GM12801 (cell line): Measurements from ENCODE around the gene PRMT3.

Source experiments
- TF ChIP-seq, protein P1 (sequence below): IDR thresholded peaks from one replicate; pipeline ENCODE4 v1.5.1; 2011; ENCODE audit warnings: control low read depth; ENCODE audit not compliant: insufficient read length; ENCODE audit errors: extremely low read depth

PRMT3 gene

DNA sequence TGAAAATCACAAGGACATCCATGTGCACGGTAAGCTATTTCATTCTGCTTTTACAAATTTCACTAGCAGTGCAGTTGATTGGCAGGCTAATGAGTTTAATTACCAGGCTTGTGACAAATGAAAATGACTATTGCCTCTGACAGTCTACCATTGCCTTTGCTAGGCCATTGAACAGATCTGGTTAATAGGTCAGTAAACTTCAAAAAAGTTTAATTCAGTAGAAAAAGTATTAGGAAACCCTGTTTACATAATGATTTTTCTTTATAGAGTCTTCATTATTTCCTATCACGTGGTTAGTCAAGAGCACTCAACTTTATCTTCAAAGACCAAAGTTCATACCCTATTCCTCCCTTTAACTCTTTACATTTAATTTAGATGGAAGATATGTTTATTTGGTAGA lies 77.0 kb downstream of the PRMT3 start:
- TF ChIP-seq, protein P1, sequence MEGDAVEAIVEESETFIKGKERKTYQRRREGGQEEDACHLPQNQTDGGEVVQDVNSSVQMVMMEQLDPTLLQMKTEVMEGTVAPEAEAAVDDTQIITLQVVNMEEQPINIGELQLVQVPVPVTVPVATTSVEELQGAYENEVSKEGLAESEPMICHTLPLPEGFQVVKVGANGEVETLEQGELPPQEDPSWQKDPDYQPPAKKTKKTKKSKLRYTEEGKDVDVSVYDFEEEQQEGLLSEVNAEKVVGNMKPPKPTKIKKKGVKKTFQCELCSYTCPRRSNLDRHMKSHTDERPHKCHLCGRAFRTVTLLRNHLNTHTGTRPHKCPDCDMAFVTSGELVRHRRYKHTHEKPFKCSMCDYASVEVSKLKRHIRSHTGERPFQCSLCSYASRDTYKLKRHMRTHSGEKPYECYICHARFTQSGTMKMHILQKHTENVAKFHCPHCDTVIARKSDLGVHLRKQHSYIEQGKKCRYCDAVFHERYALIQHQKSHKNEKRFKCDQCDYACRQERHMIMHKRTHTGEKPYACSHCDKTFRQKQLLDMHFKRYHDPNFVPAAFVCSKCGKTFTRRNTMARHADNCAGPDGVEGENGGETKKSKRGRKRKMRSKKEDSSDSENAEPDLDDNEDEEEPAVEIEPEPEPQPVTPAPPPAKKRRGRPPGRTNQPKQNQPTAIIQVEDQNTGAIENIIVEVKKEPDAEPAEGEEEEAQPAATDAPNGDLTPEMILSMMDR = no peak

DNA sequence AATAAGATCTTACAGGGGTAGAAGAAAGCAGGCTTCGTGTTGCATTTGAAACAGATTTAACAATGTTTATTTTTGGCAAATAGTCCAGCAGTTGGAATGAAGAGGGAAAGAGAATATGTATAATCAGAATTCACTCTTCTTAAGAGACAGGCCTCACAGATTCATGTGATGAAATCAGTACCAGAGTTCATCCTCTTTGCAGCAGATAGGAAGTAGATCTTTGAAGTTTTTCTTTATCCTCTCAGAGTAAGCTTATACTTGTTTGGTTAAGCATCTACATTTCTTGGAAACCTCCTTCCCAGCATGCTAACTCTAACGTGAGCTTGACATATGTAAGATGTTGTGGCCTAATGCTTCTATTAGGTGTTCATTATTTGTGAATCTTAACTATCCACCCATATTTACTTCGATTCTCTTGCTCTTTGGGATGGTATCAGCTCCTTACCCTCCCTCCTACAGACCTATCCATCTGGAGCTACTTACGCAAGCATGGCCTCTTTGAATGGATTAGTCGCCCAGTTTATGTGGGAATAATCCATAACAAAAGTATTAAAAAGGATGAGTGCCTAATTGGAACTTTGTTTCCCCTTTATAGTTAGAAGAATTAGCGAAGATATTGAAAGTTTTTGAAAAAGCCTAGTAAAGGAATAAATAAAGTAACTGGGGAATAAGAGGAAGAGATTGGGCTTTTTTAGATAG lies 80.1 kb downstream of the PRMT3 start:
- TF ChIP-seq, protein P1 = no peak

DNA sequence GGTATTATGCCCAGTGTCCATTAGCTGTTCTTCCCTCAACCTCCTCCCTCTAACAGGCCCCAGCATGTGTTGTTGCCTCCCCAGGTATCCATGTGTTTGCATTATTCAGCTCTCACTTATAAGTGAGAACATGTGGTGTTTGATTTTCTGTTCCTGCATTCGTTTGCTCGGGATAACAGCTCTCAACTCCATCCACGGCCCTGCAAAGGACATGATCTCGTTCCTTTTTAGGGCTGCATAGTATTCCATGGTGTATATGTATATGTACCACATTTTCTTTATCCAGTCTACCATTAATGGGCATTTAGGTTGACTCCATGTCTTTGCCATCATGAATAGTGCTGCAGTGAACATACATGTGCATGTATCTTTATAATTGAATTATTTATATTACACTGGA lies 82.8 kb downstream of the PRMT3 start:
- TF ChIP-seq, protein P1 = no peak

DNA sequence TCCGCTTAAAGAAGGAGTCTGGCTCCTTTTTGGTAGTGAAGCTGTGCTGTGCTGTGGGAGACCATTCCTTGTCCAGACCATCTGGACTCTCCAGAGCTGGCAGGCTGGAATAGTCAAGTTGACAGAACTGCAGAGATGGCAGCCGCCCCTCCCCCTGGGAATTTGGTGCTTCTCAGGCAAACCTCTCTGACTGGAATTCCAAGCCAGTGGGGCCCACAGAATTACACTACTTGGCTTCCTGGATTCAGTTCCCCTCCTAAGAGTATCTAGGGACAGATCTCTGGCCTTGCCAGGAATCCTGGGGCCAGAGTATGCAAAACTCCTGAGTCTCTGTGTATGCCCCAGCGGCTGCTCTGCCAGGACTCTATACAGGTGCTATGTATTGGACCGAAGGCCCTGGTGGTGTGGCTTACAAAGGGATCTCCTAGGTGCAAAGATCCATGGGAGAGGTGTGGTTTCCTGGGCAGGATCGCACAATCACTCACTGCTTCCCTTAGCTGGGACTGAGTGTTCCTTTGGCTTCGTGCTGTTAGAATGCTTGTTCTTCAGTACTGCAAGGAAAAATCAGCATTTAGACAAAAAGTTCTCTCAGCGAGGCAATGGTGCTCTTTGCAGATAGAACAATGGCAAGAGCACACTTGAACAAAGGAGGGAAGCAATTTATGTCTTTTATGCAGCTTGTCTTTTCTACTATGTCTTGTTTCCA lies 86.8 kb downstream of the PRMT3 start:
- TF ChIP-seq, protein P1 = no peak

DNA sequence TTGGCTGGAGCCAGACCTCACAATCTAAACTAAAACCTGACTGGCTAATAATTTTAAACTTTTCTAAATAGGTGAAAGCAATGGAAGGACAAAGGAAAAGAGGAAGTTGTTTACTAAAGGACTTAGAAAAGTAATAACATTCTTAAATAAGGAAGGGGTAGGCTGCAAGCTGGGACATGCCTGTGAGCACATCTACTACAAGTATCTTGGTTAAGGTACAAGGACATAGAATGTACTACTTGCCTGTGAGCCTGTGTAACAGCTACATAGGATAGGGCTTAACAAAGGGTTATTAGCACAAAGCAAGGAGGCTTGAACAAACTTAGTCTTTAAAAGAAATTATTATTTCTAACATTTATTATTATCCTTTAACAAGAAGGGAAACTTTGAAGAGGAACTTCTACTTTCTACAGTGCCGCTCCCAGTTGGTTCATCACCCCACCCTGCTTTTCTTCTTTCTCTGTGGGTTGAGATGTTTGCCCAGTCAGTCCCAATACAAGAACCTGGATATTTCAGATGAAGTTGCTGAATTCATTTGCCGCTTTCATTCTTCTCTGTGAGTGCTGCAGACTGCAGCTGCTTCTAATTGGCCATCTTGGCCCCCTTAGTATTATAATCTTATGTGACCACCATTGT lies 87.5 kb downstream of the PRMT3 start:
- TF ChIP-seq, protein P1 = no peak

DNA sequence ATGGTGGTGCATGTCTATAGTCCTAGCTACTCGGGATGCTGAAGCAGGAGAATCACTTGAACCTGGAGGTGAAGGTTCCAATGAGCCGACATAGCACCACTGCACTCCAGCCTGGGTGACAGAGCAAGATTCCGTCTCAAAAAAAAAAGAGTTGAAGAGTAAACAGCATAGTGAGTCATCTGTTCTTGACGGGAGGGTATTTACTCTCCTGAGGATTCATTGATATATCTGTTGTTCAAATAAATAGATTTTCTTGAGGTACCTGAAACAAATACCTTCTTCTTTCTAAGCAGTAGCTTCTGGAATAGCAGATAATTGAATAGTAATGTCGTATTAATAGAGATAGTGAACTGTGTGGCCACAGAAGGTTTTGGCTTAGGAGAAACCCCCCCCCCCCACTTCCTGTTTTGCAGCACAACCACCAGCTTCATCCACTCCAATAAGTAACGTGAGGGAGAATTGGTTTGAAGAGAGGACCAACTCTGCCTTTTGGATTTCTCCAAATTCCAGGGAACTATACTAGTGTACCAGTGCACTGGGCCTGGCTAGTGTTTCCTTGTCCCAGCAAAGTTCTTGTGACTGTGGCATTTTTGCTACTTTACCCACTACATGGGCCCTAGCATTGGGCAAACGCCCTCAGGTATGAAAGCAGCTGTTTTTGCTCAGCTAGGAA lies 90.0 kb downstream of the PRMT3 start:
- TF ChIP-seq, protein P1 = no peak

DNA sequence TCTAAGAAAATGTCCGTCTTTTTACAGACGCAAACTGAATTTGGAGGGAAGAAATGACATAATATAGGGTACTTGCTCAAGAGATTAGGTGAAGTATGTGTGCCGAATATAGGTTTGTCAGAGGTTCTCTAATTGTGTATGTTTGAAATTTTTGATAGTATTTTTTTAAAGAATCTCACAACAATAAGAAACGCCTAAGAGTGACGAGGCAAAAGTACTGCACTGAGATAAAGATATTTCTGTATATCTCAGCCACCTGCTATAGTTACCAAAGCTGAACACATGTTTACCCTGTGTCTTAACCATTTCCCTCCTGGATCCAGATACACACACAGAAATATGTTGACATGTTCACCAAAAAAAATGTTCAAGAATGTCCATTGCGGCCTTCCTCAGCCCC lies 92.0 kb downstream of the PRMT3 start:
- TF ChIP-seq, protein P1 = no peak
